HG02884 (cell line): ENCODE data around the gene GAGE12J.
"Not testable (repeated sequence)": the region's sequence is repeated elsewhere in the genome, so short reads cannot be mapped to it uniquely, and the experiment has no call there.

ENCODE experiments used
- ATAC-seq: cut with Tn5 transposase; IDR thresholded peaks from one replicate; pipeline ENCODE4 v1.9.1; 2021; ENCODE audit warnings: mild to moderate bottlenecking, moderate library complexity; ENCODE audit not compliant: unreplicated experiment

GAGE12J gene

GRCh38 chrX:49321737-49322136 lies at the start of gene GAGE12J:
Gene GAGE12J (plus strand): TSS chrX:49322037. CDS start chrX:49323194, 1,157 bp downstream.
- not testable (repeated sequence) for ATAC-seq

- ATAC-seq: no peak
These were observed 49.4 kb upstream of the GAGE12J start for GRCh38 chrX:49272421-49272820.

DNA sequence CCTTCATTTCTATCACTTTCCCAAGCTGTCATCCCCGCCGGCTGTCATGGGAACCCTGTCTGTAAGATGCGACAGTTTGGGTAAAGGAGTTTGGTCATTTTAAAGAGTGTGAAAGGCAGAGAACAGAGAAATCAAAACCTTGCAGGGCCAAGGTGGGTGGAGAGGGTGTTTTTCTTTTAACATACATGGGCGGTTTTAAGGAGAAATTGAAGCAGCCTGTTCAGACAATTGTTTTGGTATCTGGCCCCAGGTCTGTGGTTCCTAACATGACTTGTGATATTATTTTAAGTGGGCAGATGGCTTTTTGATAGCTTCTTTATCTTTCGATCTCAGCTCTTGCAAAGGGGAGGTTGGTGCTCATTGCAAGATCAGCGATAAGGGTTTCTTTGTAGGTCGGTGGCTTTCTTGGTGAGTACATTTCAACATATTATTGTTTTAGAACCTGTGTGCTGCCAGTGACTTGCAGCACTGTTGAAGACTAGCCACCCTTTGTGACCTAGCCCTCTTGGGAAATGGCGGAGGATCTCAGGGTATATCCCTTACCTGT lies 48.6 kb upstream of the GAGE12J start:
- no peak for ATAC-seq

DNA sequence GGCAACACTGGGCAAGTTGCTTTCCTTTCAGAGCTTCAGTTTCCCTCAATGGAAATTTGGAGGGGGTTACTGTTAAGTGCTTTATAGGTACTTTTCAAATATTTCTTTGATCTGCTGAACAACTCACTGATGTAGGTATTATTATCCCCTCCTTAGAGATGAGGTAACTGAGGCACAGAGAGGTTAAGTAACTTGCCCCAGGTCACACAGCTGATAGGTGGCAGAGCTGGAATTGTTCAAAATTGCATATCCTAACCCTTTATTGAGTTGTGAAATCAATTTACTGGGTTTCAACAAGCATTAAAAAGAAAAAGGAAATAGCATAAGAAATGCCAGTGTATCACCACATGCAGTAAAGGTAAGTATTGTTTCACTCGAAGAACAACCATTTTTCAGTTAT lies 45.6 kb upstream of the GAGE12J start:
- ATAC-seq: no peak

- no peak for ATAC-seq
These were observed 44.9 kb upstream of the GAGE12J start for GRCh38 chrX:49276671-49277534.

DNA sequence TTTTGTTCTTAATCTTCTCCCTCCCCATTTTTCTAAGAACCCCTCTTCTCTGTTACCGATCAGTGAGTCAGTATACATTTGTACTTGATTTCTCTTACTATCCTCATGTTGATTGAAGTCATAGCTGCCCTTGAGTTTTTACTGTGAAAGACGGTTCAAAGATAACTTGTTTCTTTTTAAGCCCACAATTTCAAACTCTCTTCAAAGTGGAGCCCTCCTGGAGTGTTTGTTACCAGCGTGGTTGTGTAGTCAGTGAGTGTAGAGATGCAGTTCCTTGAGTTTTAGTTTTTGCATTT lies 44.4 kb upstream of the GAGE12J start:
- ATAC-seq: no peak

DNA sequence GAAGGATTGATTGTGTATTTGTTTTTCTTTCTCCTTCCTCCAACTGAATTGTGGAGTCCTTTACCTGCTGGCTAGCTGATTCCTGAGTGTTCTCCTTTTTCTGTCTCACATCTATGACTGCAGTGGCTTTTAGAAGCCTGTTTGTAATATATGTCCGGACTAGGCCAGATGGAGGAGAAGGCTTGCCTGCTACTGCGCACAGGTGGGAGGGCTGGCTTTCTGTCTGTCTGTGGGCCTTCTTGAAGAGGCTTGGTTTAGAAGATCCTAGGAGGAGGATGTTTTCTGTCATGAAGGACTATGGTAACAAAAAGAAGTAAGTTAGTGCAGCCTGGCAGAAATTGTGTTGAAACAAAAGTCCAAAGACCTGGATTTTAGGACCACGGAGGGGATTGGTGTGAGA lies 43.8 kb upstream of the GAGE12J start:
- ATAC-seq: no peak

DNA sequence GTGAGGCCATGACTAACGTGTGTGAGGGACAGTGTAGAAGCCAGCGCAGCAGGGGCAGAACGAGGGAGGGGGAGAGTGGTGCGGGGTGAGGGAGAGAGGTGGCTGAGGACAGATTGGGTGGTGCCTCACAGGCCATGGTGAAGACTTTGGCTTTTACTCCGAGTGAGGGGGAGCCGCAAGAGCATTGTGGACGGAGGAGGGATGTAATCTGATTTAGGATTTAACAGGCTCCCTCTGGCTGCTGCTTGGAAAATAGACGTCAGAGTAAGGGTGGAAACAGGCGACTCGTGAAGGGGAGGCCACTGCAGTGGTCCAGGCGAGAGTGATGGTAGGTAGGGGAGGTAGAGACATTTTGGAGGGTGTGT lies 39.2 kb upstream of the GAGE12J start:
- no peak for ATAC-seq

DNA sequence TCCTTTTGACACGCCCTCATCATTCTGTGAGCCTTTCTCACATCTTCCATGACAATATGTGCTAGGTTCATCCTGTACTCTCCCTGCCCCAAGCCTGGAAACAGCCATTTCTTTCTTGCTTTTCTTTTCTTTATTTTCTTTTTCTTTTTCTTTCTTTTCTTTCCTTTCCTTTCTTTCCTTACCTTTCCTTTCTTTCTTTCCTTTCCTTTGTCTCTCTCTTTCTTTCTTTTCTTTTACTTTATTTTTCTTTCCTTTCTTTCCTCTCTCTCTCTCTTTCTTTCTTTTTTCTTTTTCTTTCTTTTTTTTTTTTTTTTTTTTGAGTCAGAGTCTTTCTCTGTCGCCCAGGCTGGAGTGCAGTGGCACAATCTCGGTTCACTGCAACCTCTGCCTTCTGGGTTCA lies 37.6 kb upstream of the GAGE12J start:
- ATAC-seq: no peak

GRCh38 chrX:49286136-49286535 lies 35.7 kb upstream of the GAGE12J start:
- no peak for ATAC-seq

- ATAC-seq: no peak
These were observed 35.3 kb upstream of the GAGE12J start for GRCh38 chrX:49286581-49286980.

DNA sequence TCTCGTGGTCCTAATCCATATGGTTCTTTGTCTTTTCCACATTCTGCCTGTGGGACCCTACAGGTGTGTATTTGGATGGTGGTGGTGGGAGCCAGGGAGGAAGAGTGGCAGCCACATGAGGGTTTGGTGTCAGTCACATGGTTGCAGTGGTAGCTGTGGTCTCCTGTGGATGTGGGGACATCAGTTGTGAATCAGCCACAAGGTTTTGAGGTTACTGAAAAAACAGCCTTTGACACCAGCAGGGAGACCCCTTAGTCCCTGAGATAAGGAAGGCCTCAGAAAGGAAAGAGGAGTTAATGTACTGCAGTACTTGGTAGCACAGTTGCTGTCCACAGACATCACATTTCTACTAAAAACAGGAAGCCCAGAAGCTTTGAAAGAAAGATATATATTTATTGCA lies 34.2 kb upstream of the GAGE12J start:
- no peak for ATAC-seq

- no peak for ATAC-seq
These were observed 31.6 kb upstream of the GAGE12J start for GRCh38 chrX:49290215-49290614.

DNA sequence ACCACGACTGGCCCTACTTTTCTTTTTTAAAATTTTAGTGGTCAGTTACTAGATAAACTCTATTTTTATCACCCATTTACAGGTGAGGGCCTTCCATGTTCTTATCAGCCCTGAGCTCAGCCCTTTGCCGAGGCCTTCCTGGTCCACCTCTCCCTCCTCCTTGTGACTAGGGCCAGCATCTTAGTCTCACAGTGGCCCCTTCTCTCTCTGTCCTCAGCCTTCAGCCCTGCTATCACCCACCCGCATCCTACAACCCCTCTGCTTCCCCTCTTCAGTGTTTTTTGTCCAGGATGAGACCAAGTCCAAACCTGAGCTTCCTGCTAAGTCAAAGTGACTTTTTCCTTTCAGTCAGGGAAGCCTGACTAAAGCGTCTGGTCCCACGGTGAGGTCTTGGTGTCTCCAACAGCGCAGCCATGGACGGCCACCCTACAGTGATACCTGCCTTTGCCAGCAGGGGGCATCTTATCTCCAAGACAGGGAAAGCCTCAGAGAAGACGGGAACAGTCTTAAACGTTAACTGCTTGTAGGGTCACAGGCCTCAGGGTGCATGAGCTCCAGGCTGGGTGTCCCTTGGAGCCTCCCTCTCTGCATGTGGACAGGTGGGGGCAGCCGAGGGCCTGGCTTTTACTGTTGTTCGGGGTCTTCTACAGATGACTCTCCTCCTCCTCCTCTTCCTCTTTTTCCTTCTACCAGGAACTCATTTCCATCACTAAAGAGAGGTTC lies 30.1 kb upstream of the GAGE12J start:
- ATAC-seq: no peak

DNA sequence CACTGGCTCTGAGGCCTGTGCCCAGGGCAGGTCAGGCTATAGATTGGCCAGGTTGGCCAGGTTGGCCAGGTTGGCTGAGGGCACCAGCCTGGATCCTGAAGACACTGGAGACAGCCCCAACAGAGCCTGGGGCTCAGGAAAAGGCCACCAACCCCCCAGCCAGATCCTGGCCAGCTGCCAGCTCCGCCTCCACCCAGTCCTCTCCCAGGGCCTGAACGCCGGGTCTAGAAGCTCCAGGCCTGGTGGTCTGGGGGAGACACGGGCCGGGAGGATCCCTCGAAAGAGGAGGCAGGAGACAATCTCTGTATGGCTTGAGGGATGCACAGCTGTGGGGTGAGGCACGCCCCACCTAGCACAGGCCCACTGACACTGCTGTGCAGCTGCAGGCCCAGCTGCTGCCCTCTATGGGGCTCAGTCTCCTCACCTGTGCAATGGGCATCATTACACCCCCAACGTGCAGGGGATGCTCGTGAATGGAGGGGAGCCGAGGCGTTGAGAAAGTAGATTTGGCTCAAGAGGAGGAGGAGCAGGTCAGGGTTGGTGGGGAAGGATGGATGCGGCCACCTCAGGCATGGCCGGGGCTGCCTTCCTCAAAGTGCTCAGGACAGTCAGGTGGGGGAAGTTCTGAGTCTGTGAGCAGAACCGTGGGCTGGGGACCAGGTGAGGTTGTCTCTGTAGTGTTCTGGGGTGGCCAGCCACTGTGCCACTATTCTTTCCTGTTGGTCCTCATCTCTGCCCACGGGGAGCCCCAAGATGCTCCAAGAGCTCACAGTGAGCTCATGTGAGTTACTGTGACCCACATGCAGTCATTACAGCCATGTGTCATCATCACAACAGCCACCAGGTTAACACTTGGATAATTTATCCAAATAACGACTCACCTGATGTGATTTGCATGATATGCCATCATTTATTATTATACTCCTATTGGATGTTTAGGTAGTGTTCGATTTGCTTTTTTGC lies 29.2 kb upstream of the GAGE12J start:
- no peak for ATAC-seq

DNA sequence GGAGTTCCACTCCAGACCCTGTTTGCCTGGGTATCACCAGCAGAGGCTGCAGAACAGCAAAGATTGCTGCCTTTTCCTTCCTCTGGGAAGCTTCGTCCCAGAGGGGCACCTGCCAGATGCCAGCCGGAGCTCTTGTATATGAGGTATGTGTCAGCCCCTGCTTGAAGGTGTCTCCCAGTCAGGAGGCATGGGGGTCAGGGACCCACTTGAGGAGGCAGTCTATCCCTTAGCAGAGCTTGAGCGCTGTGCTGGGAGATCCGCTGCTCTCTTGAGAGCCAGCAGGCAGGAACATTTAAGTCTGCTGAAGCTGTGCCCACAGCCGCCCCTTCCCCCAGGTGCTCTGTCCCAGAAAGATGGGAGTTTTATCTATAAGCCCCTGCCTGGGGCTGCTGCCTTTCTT lies 22.5 kb upstream of the GAGE12J start:
- not testable (repeated sequence) for ATAC-seq

GRCh38 chrX:49300703-49301102 lies 21.1 kb upstream of the GAGE12J start:
- no peak for ATAC-seq

- ATAC-seq: no peak
These were observed 18.5 kb upstream of the GAGE12J start, which contains the start of gene GAGE10 for GRCh38 chrX:49303346-49303745. Gene GAGE10 (plus strand): TSS chrX:49303646. CDS start chrX:49304860, 1,214 bp downstream.

GRCh38 chrX:49307775-49308174 lies 14.1 kb upstream of the GAGE12J start:
- ATAC-seq: not testable (repeated sequence)

DNA sequence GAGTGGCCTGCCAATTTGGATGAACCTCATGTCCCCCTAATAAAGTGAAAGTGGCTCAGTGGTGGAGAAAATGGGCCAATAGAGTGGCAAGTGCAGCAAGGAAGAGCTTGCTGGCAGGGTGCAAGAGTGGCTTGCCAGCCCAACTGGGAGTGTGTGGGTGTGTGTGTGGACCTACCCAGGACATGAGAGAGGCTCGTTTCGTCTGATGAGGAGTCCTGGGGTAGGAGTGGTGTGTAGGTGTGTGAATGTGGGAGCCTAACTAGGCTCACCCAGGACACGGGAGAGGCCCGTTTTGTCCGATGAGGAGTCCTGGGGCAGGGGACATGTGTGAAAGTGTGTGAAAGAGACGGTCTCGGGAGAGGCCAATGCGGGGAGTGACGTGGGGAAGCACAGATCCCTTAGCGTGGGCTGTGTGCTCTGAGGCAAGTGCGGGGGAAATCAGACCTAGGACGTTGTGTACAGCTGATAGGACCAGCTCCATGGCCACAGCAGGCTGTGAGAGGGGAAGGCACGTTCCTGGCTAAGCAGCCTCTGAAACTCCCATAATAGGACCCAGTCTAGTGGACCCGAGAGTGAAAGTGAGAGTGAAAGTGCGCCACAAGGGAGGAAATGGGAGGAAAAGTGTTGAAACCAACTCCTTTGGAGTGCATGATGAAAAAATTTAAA lies 13.1 kb upstream of the GAGE12J start:
- no peak for ATAC-seq
